Endothelial cell of umbilical vein (primary cell): Measurements from ENCODE around the gene CSNK2A3. TPM values are rescaled to one million over a fixed set of nuclear protein-coding genes. Genes with fewer than 3 reads are reported as not detected.

Experiments
- BruUV-seq: library from RNA; stranded (reverse); fragments of 400-500 nt; replicated peaks from 2 replicates; lab custom pipeline; 2021; lab: Mats Ljungman, UMichigan
- CTCF ChIA-PET: fragments of 300-600, 350-600 bp; sonication (Branson Sonifier 250); formaldehyde crosslinking; loops from one replicate; lab custom pipeline; 2021; ENCODE audit warnings: antibody characterized with exemption, inconsistent platforms; lab: Charles Lee
- POLR2A ChIA-PET: fragments of 300-600, 350-600 bp; sonication (Branson Sonifier 250); formaldehyde crosslinking; loops from one replicate; lab custom pipeline; 2021; ENCODE audit warnings: antibody characterized with exemption, inconsistent platforms; lab: Charles Lee
- DNase-seq: peaks from one replicate; pipeline ENCODE4 v3.0.0-alpha.2; 2011; ENCODE audit warnings: low read depth, low spot score
- FAIRE-seq: peaks from 2 replicates; lab custom pipeline; 2011; peaks lifted over from hg19 to GRCh38; lab: Jason Lieb, UNC
- H2AFZ ChIP-seq: 2 replicates; pipeline ENCODE4 v1.6.0; 2012; ENCODE audit warnings: low read depth, low read length, control low read depth, inconsistent platforms
- H3K27ac ChIP-seq: 2 replicates; pipeline ENCODE4 v1.5.1; 2011; ENCODE audit warnings: low read depth, mild to moderate bottlenecking, control low read depth, low read length, moderate library complexity; ENCODE audit not compliant: insufficient read depth
- H3K27me3 ChIP-seq, 2 experiments: 2 replicates each; pipeline versions ENCODE4 v1.6.0 to v1.6.1; 2011; ENCODE audit warnings: low read length in 2 of 2, mixed read lengths in 1 of 2; ENCODE audit not compliant: control insufficient read depth in 2 of 2, insufficient read depth in 2 of 2
- H3K36me3 ChIP-seq, 2 experiments: 2 replicates in 1 of 2; 3 replicates in 1 of 2; pipeline ENCODE4 v1.5.1; 2011; ENCODE audit warnings: low read length in 2 of 2, mild to moderate bottlenecking in 1 of 2, moderate library complexity in 1 of 2; ENCODE audit not compliant: control insufficient read depth in 2 of 2, insufficient read depth in 2 of 2; ENCODE audit errors: extremely low read depth in 1 of 2
- H3K4me1 ChIP-seq: 3 replicates; pipeline ENCODE4 v1.5.1; 2011; ENCODE audit warnings: mild to moderate bottlenecking, low read length; ENCODE audit not compliant: control insufficient read depth, insufficient read depth; ENCODE audit errors: extremely low read depth
- H3K4me2 ChIP-seq: 2 replicates; pipeline ENCODE4 v1.6.1; 2011; ENCODE audit warnings: low read length, control low read depth, mixed read lengths; ENCODE audit not compliant: insufficient read depth
- H3K4me3 ChIP-seq, 3 experiments: fragments of 200-600 bp in 1 of 3; sonication (generic), shearing (Covaris generic) in 1 of 3; replicated peaks in 1 of 3; 2 replicates each; pipeline ENCODE4 v1.5.1; 2011 to 2016; ENCODE audit warnings: control low read depth in 3 of 3, low read length in 3 of 3, mild to moderate bottlenecking in 2 of 3, inconsistent platforms in 1 of 3, low read depth in 1 of 3, moderate library complexity in 1 of 3; ENCODE audit not compliant: insufficient read depth in 1 of 3
- H3K79me2 ChIP-seq: 2 replicates; pipeline ENCODE4 v1.6.0; 2012; ENCODE audit warnings: low read length, inconsistent platforms; ENCODE audit not compliant: control insufficient read depth, insufficient read depth
- H3K9ac ChIP-seq: replicated peaks from 2 replicates; pipeline ENCODE3; 2011; ENCODE audit warnings: low read length, control low read depth; ENCODE audit not compliant: insufficient read depth; ENCODE audit errors: extremely low read depth
- H3K9me1 ChIP-seq: replicated peaks from 3 replicates; pipeline ENCODE4 v1.6.0; 2011; ENCODE audit warnings: mild to moderate bottlenecking, low read length; ENCODE audit not compliant: control insufficient read depth, insufficient read depth; ENCODE audit errors: extremely low read depth
- H3K9me3 ChIP-seq: replicated peaks from 2 replicates; pipeline ENCODE4 v1.5.1; 2012; ENCODE audit warnings: low read length, inconsistent platforms; ENCODE audit not compliant: control insufficient read depth, insufficient read depth
- H4K20me1 ChIP-seq: replicated peaks from 2 replicates; pipeline ENCODE3; 2011; ENCODE audit warnings: mild to moderate bottlenecking, low read length; ENCODE audit not compliant: control insufficient read depth, insufficient read depth; ENCODE audit errors: extremely low read depth
- EZH2 ChIP-seq: IDR thresholded peaks from 2 replicates; pipeline ENCODE4 v1.6.1; 2012; ENCODE audit warnings: borderline replicate concordance, low read depth, mild to moderate bottlenecking, moderate library complexity, low read length, inconsistent platforms; ENCODE audit not compliant: severe bottlenecking
- FOS ChIP-seq: IDR thresholded peaks from 2 replicates; pipeline ENCODE4 v1.6.1; 2011; ENCODE audit warnings: mild to moderate bottlenecking, low read length, moderate library complexity, borderline replicate concordance; ENCODE audit not compliant: insufficient read depth
- GATA2 ChIP-seq: IDR thresholded peaks from 2 replicates; pipeline ENCODE4 v1.7.0; 2011; ENCODE audit warnings: low read depth, mild to moderate bottlenecking, moderate library complexity, mixed read lengths, low read length; ENCODE audit not compliant: insufficient read length, insufficient read depth
- JUN ChIP-seq: IDR thresholded peaks from 2 replicates; pipeline ENCODE4 v1.6.1; 2011; ENCODE audit warnings: borderline replicate concordance, low read depth; ENCODE audit not compliant: insufficient read length, insufficient read depth
- MYC ChIP-seq: IDR thresholded peaks from one replicate; pipeline ENCODE4 v1.6.1; 2011; ENCODE audit warnings: mild to moderate bottlenecking, low read depth, low read length
- POLR2A ChIP-seq: IDR thresholded peaks from 2 replicates; pipeline ENCODE4 v1.6.1; 2012; ENCODE audit warnings: low read depth, mild to moderate bottlenecking, control low read depth, low read length
- POLR2AphosphoS5 ChIP-seq: IDR thresholded peaks from 2 replicates; pipeline ENCODE4 v1.6.1; 2012; ENCODE audit warnings: low read depth, mild to moderate bottlenecking, control low read depth, low read length, moderate library complexity; ENCODE audit not compliant: insufficient read depth
- dilution Hi-C: fragments of 300-500 bp; cut with MboI; formaldehyde crosslinking; loops from one replicate; pipeline ENCODE4 v1.15.0; 2019; ENCODE audit warnings: low sequenced_read_pairs; ENCODE audit not compliant: extremely low pct_ligation_motif_present
- intact Hi-C: fragments of 100-400 bp; cut with micrococcal nuclease; formaldehyde crosslinking; loops from one replicate; pipeline ENCODE4 v1.10.0; 2022
- polyA plus RNA-seq, 4 experiments: library from polyadenylated mRNA; depleted of rRNA in 3 of 4; stranded (reverse) in 3 of 4; unstranded in 1 of 4; fragments of >200 nt; gene quantifications; 2 replicates each; pipeline versions ENCODE4 v1.2.1 to v1.2.3, GENCODE V29; 2011 to 2012; ENCODE audit warnings: missing spikeins in 1 of 4
- total RNA-seq: library from RNA; stranded (reverse); gene quantifications from 2 replicates; pipeline ENCODE4 v1.2.3, GENCODE V29; 2021
- TF ChIP-seq, protein P1 (sequence below): IDR thresholded peaks from 2 replicates; pipeline ENCODE4 v1.6.1; 2011; ENCODE audit not compliant: insufficient read depth, insufficient read length
- TF ChIP-seq, protein P2 (sequence below), 2 donors: IDR thresholded peaks; 1 replicate in 1 of 2; 2 replicates in 1 of 2; pipeline ENCODE4 v1.5.1; 2011; ENCODE audit warnings: low read length in 2 of 2, mild to moderate bottlenecking in 2 of 2, moderate library complexity in 2 of 2, control low read depth in 1 of 2, inconsistent platforms in 1 of 2, low read depth in 1 of 2; ENCODE audit not compliant: insufficient read depth in 1 of 2; ENCODE audit errors: extremely low read depth in 1 of 2

CSNK2A3 gene
- total and polyA plus RNA-seq, 2 donors (not counting 3 experiments of a cell fraction or from before 2014, with no cell fraction given): 0.41 TPM; not detected in 1

GRCh38 chr11:11396301-11397035 is 43.4 kb upstream of the CSNK2A3 start:
- no TSS peak for BruUV-seq
- CTCF ChIA-PET: no interaction called here
- Histone ChIP-seq H3K9ac (no peak overlapping the region), H3K27ac (no peak overlapping the region), H3K79me2 (no peaks in the 10 kb centered on the region), H3K9me3 (no peaks in the 10 kb centered on the region), H3K9me1 (no peaks in the 10 kb centered on the region), H3K4me2 (no peak overlapping the region), H3K27me3 (peaks cover 2 to 10% of the 10 kb centered on the region in 2 experiments), H3K4me1 (peaks cover 9% of the 10 kb centered on the region), H3K4me3 (no peak overlapping the region), H4K20me1 (no peaks in the 10 kb centered on the region), H3K36me3 (no peaks in the 10 kb centered on the region), H2AFZ (no peak overlapping the region)
- POLR2A ChIA-PET: no interaction called here
- dilution Hi-C loops: no loop called here
- DNase-seq (no peak), FAIRE-seq (no peak)
- intact Hi-C loops: no loop called here
- TF ChIP-seq JUN: no peak
- TF ChIP-seq EZH2: no peak
- no peak for TF ChIP-seq FOS
- no peak for TF ChIP-seq POLR2A
- TF ChIP-seq, protein P1, sequence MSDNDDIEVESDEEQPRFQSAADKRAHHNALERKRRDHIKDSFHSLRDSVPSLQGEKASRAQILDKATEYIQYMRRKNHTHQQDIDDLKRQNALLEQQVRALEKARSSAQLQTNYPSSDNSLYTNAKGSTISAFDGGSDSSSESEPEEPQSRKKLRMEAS: no peak
- no peak for TF ChIP-seq POLR2AphosphoS5
- TF ChIP-seq GATA2: no peak
- TF ChIP-seq, protein P2, sequence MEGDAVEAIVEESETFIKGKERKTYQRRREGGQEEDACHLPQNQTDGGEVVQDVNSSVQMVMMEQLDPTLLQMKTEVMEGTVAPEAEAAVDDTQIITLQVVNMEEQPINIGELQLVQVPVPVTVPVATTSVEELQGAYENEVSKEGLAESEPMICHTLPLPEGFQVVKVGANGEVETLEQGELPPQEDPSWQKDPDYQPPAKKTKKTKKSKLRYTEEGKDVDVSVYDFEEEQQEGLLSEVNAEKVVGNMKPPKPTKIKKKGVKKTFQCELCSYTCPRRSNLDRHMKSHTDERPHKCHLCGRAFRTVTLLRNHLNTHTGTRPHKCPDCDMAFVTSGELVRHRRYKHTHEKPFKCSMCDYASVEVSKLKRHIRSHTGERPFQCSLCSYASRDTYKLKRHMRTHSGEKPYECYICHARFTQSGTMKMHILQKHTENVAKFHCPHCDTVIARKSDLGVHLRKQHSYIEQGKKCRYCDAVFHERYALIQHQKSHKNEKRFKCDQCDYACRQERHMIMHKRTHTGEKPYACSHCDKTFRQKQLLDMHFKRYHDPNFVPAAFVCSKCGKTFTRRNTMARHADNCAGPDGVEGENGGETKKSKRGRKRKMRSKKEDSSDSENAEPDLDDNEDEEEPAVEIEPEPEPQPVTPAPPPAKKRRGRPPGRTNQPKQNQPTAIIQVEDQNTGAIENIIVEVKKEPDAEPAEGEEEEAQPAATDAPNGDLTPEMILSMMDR (IDR thresholded peaks at IDR 0.05; ENCODE audit: extremely low read depth in 1 of 2, insufficient read depth in 1 of 2, low read depth in 1 of 2, low read length in 2 of 2): no peak
- no peak for TF ChIP-seq MYC
